Measurements from ENCODE around the gene SH3RF3.
A peak's percentile ranks its signal among the peaks of the same experiment; 100 is the strongest.

Gene SH3RF3

DNA sequence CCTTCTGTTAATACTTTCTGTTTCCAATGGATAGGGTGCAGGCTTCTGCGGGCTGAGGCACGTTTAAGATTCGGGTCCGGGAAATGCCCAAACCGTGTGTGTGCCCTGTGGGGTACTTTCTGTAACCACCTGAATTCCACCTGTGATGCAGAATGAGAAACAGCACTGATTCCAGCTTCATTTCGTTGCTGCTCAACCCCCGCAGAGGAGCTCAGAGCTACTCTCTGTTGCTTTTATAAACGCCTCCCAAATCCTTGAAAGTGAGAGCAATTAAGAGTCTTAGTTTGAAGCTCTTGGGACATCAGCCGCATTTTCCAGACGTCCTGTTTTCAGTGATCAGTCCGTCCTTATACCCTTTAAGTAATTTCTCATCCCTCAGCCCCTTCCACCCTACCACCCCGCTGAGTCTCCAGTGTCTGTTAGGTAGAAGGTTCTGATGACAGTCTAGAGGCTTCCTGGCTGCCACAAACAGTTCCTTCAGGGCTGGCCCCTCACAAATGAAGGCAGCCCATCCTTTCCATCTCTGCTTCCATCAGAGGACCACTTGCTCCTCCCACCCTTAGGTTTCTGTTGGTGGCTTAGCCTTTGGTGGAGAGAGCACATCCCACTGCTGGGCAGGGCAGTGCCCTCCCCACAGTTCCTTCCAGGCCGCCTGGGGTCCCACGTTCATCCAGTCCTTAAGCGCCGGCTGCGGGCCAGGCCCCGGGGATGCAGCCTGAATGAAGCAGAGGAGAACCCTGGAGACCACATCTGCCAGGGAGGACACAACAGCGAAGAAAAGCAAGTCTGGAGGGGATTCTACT, 254.7 kb downstream of the SH3RF3 start:
- no peak for DNase-seq

DNA sequence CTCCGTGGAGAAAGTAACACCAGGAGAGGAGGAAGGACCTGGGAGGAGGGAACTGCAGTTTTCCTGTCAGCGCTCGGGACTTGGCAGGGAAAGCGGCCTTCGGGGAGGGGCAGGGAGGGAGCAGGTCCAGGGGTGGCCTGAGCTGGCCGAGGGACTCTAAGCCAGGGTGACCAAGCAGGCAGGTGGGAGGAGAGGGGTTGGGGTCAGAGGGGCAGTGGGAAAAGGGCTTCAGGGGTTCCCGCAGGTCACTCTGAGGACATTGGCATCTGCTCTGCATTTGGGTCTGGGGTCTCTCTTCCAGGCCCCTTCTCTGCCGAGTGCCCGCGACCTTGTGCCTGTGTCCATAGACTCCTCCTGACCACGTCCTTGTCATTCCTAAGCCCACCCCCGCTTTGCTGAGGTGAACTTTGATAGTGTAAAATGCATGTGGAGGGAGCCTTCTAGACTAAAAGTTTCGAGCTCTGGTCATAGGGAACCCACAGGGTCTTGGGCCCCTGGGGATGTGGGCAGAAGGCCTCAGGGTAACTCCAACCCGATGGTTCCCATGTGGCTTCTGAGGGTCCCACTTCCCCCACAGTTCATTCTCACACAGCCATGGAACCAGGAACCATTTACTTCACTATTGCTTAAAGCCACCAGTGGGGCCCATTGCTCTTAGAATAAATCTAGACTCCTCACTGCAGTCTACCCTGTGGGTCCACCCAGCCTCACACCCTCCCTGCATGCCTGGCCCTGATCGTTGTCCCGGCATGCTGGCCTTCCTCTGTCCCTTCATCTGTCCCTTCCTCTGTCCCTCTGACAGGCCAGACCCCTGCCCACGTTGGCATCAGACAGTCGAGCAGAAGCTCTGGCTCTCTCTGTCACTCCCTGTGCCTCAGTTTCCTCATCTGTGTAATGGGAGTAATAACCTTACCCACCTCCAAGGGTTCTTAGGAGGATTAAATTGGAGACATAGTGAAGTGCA, 255.6 kb downstream of the SH3RF3 start:
- DNase-seq: no peak

DNA sequence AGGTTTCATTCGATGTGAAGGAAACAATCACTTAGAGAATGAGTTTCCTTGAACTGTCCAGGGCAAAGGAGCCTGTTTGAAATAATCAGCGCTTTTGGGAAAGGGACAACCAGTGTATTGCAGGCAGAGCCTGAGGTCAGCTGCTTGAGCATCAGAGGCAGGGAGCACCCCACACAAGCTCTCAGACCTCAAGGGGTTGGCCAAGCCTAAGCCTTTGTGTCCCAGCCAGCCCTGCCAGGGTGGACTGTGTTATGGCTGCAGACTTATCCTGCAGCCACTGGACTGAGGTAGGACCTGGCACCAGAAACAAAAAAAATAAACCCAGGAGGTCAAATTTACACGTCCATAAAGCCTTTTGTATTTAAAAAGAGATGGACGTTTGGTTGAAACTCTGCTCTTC, 256.5 kb downstream of the SH3RF3 start:
- no peak for DNase-seq

DNA sequence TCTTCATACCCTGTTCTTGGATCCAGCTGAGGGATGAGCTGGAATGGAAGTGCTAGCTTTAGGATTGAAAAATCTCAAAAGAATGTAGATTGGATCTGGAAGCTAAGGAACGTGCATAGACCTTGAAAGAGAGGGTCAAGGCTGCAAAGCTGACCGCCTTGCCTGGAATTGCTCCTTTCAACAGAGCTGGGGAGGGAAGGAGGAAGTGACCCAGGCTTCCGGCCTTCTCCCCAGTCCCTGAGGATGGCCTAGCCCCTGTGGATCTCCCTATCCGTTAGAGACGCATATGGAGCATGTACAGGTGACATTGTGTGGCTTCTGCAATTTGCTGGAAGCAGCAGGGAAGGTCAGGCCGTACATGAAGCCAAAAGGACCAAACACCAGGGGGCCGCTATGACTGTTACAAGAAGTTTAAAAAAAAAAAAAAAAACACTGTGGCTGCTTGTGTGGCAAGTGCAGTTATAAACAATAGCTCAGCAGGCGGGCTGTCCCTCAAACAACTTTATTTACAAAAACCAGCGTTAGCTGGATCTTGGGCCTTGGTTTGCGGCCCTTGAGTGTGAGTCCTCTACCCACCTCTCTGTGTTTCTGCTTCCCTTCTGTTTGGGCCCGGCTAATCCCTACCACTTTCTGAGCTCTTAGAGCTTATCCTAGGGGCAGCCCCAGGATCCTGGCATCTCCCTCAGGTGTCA, 257.1 kb downstream of the SH3RF3 start:
- DNase-seq: peak; percentile 19

DNA sequence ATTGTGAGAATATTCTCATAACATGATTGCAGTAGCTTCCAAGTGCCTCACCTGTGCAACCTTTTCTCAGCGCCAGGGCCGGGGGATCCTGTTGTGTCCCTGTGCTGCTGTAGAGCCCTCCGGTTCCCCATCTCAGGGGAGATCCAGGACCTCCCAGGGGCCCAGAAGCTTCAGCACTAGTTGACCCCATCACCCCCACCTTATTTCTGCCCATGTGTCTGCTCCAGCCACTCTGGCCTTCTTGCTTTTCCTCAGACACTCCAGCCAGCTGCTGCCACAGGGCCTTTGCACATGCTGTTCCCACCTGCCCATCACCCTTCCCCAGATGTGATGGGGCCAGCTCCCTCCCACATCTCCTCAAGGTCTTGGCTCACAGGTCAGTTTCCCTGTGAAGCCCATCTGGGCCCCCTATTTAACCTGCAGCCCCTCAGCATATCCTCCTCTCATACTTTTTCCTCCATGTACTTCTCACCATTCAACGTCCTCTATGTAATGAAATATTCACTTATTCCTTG, 258.3 kb downstream of the SH3RF3 start:
- DNase-seq: no peak

DNA sequence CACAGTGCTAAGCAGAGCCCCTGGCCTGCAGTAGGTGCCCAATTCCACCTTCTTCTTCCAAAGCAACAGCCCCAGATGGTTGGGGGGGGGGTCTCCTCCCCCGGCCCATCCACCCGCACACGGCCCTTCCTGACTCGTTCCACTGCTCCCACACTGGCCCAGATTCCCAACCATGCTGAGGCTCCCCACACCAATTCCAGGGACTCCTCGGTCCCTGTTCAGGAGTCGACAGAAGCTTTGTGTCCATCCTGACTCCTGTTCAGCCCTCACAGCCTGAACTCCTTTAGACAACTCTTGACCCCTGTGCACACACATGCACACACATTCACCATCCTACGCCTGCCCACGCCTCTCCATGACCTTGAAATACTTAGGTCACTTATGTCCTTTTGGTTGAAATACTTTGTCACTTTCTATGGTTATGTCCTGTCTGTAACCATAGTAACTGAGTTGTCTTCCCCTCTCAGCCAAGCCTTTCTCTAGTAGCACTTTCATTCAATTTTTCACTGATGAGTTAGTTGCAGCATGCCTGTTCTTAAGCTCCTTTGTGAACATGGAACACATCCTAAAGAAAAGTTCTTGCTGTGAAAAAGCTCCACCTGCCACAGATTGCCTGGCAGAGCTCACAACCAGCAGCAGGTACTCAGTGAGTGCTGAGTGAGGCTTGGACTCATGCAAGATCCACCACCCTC, 258.9 kb downstream of the SH3RF3 start:
- DNase-seq: no peak

DNA sequence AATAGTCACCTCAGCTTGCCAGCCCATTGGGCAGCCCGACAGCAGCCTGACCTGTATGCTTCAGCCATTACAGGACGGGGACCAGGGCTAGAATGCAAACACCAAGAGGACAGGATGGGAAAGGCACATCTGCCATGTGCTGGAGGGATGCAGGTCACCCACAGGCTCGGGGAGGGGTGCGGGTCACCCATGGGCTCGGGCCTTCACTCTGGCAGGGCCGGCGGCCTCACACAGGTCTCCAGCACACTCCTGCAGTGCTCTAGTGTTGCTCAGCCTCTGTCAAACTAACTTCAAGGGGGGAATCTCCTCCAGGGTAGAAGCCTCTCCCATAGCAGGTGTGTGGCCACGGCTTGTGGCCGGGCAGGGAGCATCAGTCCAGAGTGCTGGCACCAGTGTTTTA, 262.2 kb downstream of the SH3RF3 start:
- DNase-seq: no peak

DNA sequence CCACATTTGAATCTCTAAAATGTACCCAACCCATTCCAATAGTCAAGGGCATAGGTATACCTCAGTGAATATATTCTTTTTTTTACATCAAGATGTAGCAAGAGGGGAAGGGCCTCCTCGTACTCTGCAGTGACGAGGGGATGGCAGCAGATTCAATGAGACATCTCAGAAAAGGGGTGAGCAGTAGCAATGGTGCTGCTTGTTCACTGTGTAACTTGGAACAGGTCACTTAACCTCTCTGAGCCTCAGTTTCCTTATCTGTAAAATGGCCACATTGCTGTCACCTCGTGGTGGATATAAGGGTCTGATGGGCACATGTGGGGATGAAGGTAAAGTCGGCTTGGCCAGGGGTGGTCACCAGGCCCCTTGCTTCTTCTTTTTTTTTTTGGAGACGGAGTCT, 263.1 kb downstream of the SH3RF3 start:
- no peak for DNase-seq

DNA sequence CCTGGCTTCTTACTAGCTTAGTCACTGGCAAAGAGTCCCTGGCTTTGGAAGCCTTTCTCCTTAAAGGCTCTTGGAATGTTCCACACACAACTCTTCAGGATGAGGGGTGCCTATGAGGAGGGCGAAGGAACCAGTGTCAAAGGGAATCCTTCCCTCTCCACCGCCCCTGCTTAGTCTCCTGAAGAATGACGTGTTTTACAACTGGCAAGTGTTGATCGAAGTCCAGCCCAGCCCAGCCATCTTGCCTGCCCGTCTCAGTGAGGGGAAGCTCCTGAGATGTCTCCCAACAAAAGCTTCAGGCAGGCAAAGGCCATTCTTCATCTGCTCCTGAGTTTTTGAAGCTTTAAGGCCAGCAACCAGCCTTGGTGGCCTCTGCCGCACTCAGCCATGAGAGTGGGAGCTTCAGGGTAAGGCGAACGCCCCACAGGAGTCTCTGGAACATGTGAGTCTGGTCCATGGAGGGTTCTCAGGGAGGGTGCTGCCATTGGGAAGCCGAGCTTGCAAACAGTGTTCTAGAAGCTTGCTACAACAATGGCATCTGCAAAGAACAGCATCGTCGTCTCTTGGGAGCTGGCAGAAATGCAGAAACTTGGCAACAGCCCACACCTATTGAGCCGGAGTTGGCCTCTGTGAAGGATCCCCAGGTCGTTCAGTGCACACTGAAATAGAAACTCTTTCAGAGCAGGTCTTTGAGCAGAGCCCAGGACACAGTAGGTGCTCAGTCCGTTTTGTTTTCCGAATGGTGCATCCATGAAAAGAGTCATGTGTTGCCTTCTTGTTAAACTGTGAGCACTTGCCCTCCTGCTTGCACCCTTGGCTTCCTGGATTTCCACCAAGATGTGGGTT, 264.0 kb downstream of the SH3RF3 start:
- no peak for DNase-seq

DNA sequence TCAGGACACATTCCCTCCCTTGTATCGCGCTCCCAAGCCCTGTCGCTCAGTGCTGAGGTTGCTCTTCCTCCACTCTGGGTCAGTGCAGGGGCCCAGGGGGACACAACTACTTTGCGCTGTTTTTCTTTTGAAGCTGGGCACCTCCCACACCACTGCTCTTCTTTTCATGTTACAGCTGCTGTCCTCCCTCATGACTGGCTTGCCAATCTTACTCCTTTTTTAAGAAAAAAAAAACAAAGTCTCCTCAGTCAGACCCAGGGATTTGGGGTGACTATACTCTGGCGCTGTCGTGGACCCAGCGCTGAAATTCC, 264.6 kb downstream of the SH3RF3 start:
- DNase-seq: no peak

DNA sequence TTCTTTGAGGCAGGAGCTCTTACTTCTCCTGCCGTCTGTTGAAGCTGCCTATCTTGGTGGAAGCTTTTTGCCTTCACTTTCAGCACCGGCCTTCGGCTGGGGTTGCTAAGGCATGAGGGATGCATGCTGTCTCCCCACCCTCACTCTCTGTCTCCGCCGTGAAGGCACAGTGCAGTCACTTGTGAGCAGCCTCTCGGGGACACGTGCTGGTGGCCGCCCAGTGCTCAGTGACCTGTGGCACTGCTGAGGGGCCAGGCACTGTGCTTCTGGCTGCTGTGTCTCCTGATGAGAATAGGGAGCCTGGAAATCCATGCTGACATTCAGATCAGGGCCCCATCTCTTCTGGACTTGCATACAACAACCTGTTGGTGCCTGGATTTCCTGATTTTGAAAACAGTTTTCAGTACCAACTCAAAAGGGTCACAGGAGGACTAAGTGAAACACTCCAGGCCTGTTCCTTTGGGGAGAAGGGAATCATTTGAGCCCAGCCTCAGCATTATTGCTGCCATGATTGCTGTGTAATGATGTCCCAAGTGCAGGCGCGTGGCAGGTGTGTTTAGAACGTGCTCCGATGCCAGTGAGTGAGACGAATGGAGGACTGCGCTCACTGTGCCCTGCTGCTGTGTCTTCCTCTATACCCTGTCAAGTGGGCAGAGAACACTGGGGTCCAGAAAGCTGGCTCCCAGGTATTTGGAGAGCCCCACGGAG, 266.6 kb downstream of the SH3RF3 start:
- no peak for DNase-seq

DNA sequence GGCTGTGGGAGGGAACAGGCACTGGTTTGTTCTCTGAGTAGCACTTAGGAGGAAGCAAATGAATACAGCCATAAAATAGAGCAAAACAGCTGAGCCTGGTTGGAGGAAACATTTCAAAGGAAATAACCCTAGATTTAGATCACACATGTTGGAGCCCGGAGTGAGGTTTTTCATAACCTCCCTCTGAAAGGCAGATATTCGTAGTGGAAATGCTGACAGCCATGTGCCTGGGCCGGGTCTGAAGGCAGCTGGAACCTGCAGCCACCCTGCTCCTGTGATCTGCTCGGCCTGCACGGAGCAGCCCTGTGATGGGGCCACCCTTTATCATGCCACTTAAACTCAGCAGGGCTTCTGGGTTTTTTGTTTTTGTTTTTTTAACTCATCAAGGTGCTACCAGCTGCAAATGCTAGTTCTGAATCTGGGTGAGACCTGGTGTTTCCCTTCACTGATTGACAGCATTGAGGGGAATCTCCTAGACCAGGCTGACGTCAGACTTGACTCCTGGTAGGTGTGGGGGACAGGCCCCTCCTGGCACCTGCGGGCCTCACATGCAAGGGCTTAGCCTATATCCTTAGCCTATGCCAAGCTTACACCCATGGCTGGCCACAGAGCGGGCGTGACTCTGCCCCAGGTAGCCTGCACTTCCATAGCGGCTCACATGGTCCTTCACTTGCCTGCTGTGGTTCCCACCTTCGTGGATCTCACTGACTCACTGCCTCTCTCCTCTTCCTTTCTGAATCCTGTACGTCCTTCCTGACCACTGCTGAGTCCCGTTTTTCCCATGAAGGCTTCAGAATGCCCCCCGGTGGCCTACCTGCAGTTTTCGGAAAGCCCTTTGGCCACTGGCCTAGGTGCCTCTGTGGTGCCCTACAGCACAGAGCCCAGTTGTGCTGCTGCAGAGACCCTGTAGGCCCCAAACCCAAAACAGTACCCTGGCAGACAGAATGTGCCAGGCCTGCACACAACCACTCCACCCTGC, 267.5 kb downstream of the SH3RF3 start:
- DNase-seq: peak; percentile 7

DNA sequence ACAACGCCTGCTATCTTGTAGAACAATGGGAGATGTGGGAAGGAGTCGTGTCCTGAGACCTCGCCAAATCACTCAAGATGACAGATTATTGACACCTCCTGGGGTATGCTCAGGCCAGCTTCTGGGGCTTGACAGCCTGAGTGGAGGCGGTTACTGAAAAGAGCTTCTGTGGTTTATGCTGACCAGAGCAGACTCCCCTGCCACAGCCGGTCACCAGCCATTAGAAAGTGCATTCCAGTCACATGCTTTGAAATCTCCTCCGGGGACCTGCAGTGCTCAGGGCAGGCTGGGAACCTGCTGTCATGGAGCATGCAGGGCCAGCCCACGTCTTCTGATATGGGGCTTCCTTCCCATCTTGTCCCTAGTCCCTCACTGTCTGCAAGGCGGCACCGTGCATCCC, 268.9 kb downstream of the SH3RF3 start:
- no peak for DNase-seq

DNA sequence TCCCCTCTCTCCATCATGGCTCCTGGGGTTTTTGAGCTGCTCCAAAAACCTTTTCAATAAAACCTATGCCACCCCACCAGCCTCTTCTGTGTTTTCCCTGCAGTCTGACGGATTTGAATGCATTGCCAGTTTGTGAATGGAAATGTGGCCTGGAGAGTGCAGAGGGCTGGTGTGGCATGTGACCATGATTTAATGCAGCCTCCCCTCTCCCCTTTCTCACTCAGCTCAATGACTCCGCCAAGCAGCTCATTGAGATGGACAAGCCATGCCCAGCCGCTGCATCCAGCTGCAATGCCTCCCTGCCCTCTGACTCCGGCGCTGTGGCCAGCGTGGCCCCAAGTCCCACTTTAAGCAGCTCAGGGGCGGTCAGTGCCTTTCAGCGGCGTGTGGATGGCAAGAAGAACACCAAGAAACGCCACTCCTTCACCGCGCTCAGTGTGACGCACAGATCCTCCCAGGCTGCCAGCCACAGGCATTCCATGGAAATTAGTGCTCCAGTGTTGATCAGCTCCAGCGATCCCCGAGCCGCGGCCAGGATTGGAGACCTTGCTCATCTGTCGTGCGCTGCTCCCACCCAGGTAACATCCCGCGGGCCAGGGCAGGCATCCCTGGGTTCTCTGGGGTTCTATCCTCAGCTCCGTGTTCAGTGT, 269.5 kb downstream of the SH3RF3 start:
- no peak for DNase-seq

DNA sequence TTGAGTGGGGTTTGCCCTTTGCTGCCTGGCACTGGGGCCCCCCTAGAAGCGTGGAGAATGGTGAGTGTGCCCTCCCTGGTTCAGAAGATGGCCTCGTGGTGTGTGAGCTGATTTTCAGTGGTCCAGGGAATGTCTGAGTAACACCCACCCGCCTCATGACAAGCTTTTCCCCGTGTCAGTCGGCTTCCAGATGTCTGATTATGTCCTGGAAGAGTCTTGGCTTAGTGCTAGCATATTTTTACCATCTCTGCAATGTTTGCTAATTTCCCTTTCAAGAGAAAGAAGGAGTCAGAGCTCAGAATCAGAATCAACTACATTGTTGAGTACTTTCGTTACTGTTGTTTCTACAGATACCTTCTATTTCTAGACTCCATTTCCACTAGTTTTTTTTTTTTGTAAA, 270.1 kb downstream of the SH3RF3 start:
- DNase-seq: no peak

DNA sequence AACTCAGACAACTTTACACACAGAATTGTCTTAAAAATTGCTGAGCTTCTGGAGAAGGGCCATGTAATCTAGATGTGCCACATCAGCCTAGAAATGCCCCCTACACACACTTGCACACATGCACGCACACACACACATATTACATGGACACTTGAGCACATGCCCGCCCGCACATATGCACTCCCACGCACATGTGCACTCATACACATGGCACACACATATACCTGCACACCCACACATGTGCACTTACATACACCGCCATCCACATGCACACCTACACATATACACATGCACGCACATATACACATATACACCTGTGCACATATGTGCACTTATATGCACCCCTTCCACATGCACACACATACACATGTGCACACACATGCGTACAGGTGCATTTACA, 271.1 kb downstream of the SH3RF3 start:
- DNase-seq: no peak

DNA sequence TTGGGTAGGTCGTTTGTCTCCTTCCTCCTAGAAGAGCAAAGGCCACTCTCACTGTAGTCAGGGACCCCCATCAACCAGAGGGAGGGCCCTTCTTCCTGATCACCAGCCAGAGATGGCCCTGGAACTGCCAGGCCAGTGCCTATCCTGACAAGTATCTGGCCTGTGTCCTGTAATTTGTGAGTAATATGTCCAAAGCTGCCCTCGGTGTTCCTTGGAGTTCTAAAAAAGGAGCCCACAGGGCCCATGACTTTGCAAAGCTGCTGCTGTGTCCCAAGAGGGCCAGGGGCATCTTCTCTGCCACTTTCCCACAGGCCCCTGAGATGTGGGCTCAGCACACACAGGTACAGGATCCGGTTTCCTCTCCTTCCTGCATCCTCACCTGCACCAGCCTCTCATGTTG, 272.4 kb downstream of the SH3RF3 start:
- DNase-seq: no peak

DNA sequence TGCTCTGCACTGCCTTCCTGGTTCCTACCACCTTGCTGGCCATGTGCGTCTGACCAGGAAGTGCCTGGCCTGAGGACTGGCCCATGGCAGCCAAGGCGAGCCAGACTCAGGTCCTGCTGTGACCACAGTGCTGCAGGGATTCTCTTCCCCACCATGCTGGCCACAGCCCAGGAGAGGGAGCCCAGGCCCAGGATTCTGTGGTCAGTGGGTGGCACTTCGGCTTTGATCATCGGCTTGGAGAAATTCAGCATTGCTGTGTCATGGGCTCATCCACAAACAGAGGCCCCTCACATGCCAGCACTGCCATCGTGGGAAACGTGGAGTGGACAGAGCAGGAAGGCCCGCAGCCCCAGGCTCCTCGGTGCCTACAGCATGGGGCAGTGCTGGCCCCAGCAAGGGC, 273.2 kb downstream of the SH3RF3 start:
- no peak for DNase-seq

All from hematopoietic multipotent progenitor cell treated with erythropoietin and hydrocortisone succinate and interleukin-3 and kit ligand, for 4 days (in vitro differentiated cells).